Peyer's patch (tissue), 4 donors: Measurements from ENCODE around the gene MANEAL. TPM values are rescaled to one million over a fixed set of nuclear protein-coding genes. Genes with fewer than 3 reads are reported as not detected.
A peak's percentile ranks its signal among the peaks of the same experiment; 100 is the strongest.

Source experiments
- DNase-seq, 3 donors: peaks; one replicate each; pipeline ENCODE4 v3.0.0-alpha.2; 2017 to 2019
- H3K27ac ChIP-seq, 4 donors: fragments of 200-600 bp; sonication (generic); one replicate each; pipeline ENCODE4 v1.5.1; 2016 to 2019
- H3K27me3 ChIP-seq, 2 donors: fragments of 200-600 bp; sonication (generic); one replicate each; pipeline ENCODE4 v1.5.1; 2019
- H3K36me3 ChIP-seq, 3 donors: fragments of 200-600 bp; sonication (generic); one replicate each; pipeline ENCODE4 v1.5.1; 2016 to 2019
- H3K4me1 ChIP-seq, 4 donors: fragments of 200-600 bp; sonication (generic); one replicate each; pipeline ENCODE4 v1.5.1; 2016 to 2019
- H3K4me3 ChIP-seq, 4 donors: fragments of 200-600 bp; sonication (generic); 1 replicate in 3 of 4; 2 replicates in 1 of 4; pipeline ENCODE4 v1.5.1; 2016 to 2019; ENCODE audit warnings: mild to moderate bottlenecking in 1 of 4
- H3K9me3 ChIP-seq, 4 donors: fragments of 200-600 bp; sonication (generic); one replicate each; pipeline ENCODE4 v1.5.1; 2016 to 2019; ENCODE audit warnings: mild to moderate bottlenecking in 1 of 4
- POLR2A ChIP-seq, 2 donors: fragments of 450-650 bp; IDR thresholded peaks; one replicate each; pipeline ENCODE4 v1.5.1; 2017; ENCODE audit warnings: antibody characterized with exemption in 2 of 2, mild to moderate bottlenecking in 2 of 2, moderate library complexity in 2 of 2
- total RNA-seq, 4 donors: library from RNA; depleted of rRNA; stranded (reverse); fragments of >200 nt; gene quantifications; one replicate each; pipeline ENCODE4 v1.1.0, GENCODE V29; 2016
- TF ChIP-seq, protein P1 (sequence below), 6 experiments: fragments of 450-650 bp in 4 of 6; fragments of 200-600 bp in 2 of 6; sonication (generic) in 1 of 6; IDR thresholded peaks; one replicate each; pipeline ENCODE4 v1.5.1; 2017 to 2019; ENCODE audit warnings: antibody characterized with exemption in 6 of 6, mild to moderate bottlenecking in 3 of 6, moderate library complexity in 1 of 6

The MANEAL gene
- total RNA-seq, 4 donors from 2014 or later: 3.3 to 3.8 (median 3.6) TPM

DNA sequence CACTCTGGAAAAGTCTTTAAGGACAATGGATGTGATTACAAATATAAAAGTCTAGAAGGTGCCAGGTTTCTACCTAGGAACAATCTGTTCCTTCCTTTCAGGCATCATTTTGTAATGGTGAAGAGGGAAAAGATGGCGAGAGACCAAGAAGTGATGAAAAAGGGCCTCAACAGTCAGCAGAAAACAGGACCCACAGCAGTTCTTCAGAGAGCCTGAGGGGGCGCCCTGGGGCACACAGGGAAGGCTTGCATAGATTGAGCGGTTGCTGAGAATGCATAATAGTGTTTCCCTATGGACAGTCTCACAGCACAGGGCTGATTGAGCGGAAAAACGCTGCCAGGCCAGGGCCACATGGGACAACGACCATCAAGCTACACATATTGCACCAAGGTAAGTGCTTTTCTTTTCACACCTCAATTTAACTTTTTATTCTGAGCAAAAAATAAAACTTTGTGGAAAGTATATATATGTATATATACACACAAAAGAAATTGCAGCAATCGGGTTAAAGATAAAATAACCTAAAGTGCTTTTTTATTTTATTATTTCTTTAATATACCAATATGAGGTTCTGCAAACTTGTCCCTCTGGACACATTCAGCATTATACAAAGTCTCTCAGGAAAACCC is 17.5 kb downstream of the MANEAL start:
- Histone ChIP-seq H3K27ac (no peak overlapping the region), H3K4me1 (peaks cover 0 to 26% (median 15%) of the 10 kb centered on the region in 4 donors), H3K4me3 (no peak overlapping the region), H3K36me3 (peaks cover 0 to 35% (median 0%) of the 10 kb centered on the region in 3 donors), H3K9me3 (no peaks in the 10 kb centered on the region), H3K27me3 (no peaks in the 10 kb centered on the region)
- DNase-seq: peak; percentile 55 to 82 (median 77)
- TF ChIP-seq, protein P1, sequence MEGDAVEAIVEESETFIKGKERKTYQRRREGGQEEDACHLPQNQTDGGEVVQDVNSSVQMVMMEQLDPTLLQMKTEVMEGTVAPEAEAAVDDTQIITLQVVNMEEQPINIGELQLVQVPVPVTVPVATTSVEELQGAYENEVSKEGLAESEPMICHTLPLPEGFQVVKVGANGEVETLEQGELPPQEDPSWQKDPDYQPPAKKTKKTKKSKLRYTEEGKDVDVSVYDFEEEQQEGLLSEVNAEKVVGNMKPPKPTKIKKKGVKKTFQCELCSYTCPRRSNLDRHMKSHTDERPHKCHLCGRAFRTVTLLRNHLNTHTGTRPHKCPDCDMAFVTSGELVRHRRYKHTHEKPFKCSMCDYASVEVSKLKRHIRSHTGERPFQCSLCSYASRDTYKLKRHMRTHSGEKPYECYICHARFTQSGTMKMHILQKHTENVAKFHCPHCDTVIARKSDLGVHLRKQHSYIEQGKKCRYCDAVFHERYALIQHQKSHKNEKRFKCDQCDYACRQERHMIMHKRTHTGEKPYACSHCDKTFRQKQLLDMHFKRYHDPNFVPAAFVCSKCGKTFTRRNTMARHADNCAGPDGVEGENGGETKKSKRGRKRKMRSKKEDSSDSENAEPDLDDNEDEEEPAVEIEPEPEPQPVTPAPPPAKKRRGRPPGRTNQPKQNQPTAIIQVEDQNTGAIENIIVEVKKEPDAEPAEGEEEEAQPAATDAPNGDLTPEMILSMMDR (IDR thresholded peaks at IDR 0.05): peak; percentile 66 to 84 (median 78)
- no peak for TF ChIP-seq POLR2A (IDR thresholded peaks at IDR 0.05)

DNA sequence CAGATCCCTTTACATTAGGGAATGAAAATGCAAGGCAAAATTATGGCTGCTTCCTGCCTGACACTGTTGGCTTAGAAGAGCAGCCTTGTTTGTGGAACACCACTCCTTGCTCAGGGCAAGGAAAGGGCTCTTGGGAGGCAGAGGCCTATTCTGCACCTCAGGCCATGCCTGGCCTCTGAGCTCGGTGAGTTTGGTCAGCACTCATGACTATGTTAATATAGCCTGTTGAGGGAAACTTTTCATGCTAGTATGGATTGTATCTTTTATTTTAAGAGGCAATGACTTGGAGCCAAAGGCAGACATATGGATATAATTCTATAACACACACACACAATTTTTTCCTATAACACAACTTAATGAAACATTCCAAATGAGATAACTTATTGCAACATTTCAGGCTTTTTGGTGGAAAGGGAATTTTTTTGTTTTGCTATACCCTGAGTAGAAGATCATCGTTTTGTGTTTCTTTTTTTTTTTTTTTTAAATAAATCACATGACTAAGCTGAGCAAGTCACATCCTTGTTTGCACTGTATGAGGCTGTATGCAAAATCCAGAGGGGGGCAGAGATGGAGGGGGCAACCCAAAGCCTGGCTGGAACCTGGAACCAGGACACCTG is 20.0 kb downstream of the MANEAL start:
- no peak overlapping the region for H3K27ac ChIP-seq
- no peak overlapping the region for H3K4me3 ChIP-seq
- peaks cover 0 to 42% (median 0%) of the 10 kb centered on the region in 3 donors for H3K36me3 ChIP-seq
- TF ChIP-seq, protein P1 (IDR thresholded peaks at IDR 0.05): no peak
- TF ChIP-seq POLR2A (IDR thresholded peaks at IDR 0.05): no peak
- no peaks in the 10 kb centered on the region for H3K9me3 ChIP-seq
- no peaks in the 10 kb centered on the region for H3K27me3 ChIP-seq
- no peak for DNase-seq
- H3K4me1 ChIP-seq: peaks cover 0 to 15% (median 6%) of the 10 kb centered on the region in 4 donors

- H3K27me3 ChIP-seq: no peaks in the 10 kb centered on the region
- DNase-seq: no peak
- no peak overlapping the region for H3K27ac ChIP-seq
- H3K9me3 ChIP-seq: no peaks in the 10 kb centered on the region
- no peak for TF ChIP-seq POLR2A (IDR thresholded peaks at IDR 0.05)
- TF ChIP-seq, protein P1 (IDR thresholded peaks at IDR 0.05): no peak
- no peak overlapping the region for H3K4me3 ChIP-seq
- peaks cover 0 to 10% (median 1%) of the 10 kb centered on the region in 4 donors for H3K4me1 ChIP-seq
- peaks cover 0 to 48% (median 0%) of the 10 kb centered on the region in 3 donors for H3K36me3 ChIP-seq
These were observed 20.6 kb downstream of the MANEAL start for GRCh38 chr1:37814252-37814651.

DNA sequence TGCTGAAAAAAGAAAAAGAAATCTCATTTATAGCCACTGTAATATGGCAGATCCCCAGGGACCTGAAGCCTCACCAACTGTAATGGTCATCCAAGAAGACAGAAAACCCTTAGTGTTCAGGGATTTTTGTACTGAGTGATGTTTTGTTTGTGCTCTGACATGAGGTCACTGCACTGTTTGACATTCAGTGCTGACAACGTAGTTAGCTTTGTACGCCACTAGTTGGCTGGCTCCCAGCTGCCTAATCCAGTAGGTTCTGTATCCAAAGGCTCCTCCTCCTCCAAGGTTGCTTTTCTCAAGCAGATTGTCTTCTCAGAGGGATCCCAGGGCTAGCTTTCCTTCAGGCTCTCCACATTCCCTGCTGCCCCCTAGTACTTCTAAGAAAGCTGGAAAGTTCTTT is 23.8 kb downstream of the MANEAL start:
- Histone ChIP-seq H3K9me3 (no peaks in the 10 kb centered on the region), H3K27me3 (no peaks in the 10 kb centered on the region), H3K4me1 (no peaks in the 10 kb centered on the region), H3K4me3 (no peak overlapping the region), H3K36me3 (peaks cover 0 to 70% (median 0%) of the 10 kb centered on the region in 3 donors), H3K27ac (no peak overlapping the region)
- DNase-seq: no peak
- TF ChIP-seq, protein P1 (IDR thresholded peaks at IDR 0.05): no peak
- no peak for TF ChIP-seq POLR2A (IDR thresholded peaks at IDR 0.05)

- H3K9me3 ChIP-seq: no peaks in the 10 kb centered on the region
- TF ChIP-seq, protein P1 (IDR thresholded peaks at IDR 0.05): no peak
- TF ChIP-seq POLR2A (IDR thresholded peaks at IDR 0.05): no peak
- H3K36me3 ChIP-seq: peaks cover 0 to 61% (median 0%) of the 10 kb centered on the region in 3 donors
- H3K27me3 ChIP-seq: no peaks in the 10 kb centered on the region
- H3K27ac ChIP-seq: no peak overlapping the region
- no peak for DNase-seq
- no peak overlapping the region for H3K4me3 ChIP-seq
- no peaks in the 10 kb centered on the region for H3K4me1 ChIP-seq
These were observed 27.8 kb downstream of the MANEAL start for GRCh38 chr1:37821481-37821880.
